ENCODE measurements around the gene ENOX1.

GRCh38 chr13:43675577-43675976, 111.2 kb downstream of the ENOX1 start:
- no peak for TF ChIP-seq CTCF (IDR thresholded peaks at IDR 0.05)
- TF ChIP-seq POLR2A (IDR thresholded peaks at IDR 0.05): no peak

Measured in testis (tissue), 2 donors.